MCF 10A (cell line): Measurements from ENCODE around the gene TNS3. TPM values are rescaled to one million over a fixed set of nuclear protein-coding genes. Genes with fewer than 3 reads are reported as not detected.
A peak's percentile ranks its signal among the peaks of the same experiment; 100 is the strongest.

Experiments used
- BruUV-seq: library from RNA; stranded (reverse); fragments of 400-500 nt; replicated peaks from 2 replicates; lab custom pipeline; 2021; lab: Mats Ljungman, UMichigan
- CTCF ChIA-PET: fragments of 300-600 bp; sonication (Branson Sonifier 250); formaldehyde crosslinking; extraction: SDS; loops from one replicate; lab custom pipeline; 2021; ENCODE audit warnings: antibody characterized with exemption, inconsistent platforms; lab: Yijun Ruan, JAX
- POLR2A ChIA-PET: fragments of 300-600, 350-650 bp; sonication (Branson Sonifier 250); formaldehyde crosslinking; extraction: SDS; loops from one replicate; lab custom pipeline; 2020; ENCODE audit warnings: antibody characterized with exemption, inconsistent platforms; lab: Yijun Ruan, JAX
- DNase-seq: peaks from one replicate; pipeline ENCODE4 v3.0.0-alpha.2; 2018; ENCODE audit not compliant: unreplicated experiment
- H3K27ac Mint-ChIP-seq: one replicate; pipeline ENCODE4 v1.8.0; 2022; ENCODE audit warnings: mild to moderate bottlenecking, low read depth, mixed read lengths; ENCODE audit not compliant: unreplicated experiment
- H3K27me3 Mint-ChIP-seq: one replicate; pipeline ENCODE4 v1.8.0; 2022; ENCODE audit warnings: mixed read lengths; ENCODE audit not compliant: insufficient read depth, unreplicated experiment
- H3K36me3 Mint-ChIP-seq: one replicate; pipeline ENCODE4 v1.8.0; 2022; ENCODE audit warnings: mild to moderate bottlenecking, moderate library complexity, mixed read lengths; ENCODE audit not compliant: insufficient read depth, unreplicated experiment
- H3K4me1 Mint-ChIP-seq: one replicate; pipeline ENCODE4 v1.8.0; 2022; ENCODE audit warnings: mixed read lengths; ENCODE audit not compliant: insufficient read depth, unreplicated experiment
- H3K4me3 Mint-ChIP-seq: one replicate; pipeline ENCODE4 v1.8.0; 2022; ENCODE audit warnings: mild to moderate bottlenecking, moderate library complexity, mixed read lengths; ENCODE audit not compliant: unreplicated experiment
- H3K9me3 Mint-ChIP-seq: one replicate; pipeline ENCODE4 v1.8.0; 2022; ENCODE audit warnings: mixed read lengths; ENCODE audit not compliant: unreplicated experiment
- intact Hi-C: fragments of 100-400 bp; cut with micrococcal nuclease; formaldehyde crosslinking; loops from 2 replicates; pipeline ENCODE4 v1.14.1; 2022
- total RNA-seq: library from RNA; stranded (reverse); gene quantifications from 2 replicates; pipeline ENCODE4 v1.2.3, GENCODE V29; 2022
- TF ChIP-seq, protein P1 (sequence below): fragments of 200-600 bp; IDR thresholded peaks from one replicate; pipeline ENCODE4 v1.8.0; 2022; ENCODE audit warnings: antibody characterized with exemption, mild to moderate bottlenecking; ENCODE audit not compliant: unreplicated experiment

Gene TNS3
- total RNA-seq, 1 experiment from 2014 or later: 30.1 TPM

DNA sequence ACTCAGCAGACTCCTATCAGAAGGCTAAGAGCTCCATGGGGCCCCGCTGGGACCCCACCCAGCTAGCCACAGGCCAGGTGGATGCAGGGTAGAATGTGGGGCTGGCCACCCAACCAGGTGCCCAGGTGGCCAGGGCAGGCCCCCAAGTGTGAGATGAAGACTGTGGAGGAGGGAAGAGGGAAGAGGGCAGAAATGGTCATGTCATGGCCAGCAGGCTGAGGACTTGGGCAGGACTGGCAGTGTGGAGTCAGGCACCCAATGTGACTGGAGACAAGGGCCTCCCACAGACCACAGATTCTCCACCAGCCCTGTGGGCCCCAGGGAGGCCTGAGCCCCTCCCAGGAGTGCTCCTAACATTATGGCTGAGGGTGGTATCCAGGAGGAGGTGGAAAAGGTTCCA is 141.6 kb downstream of the TNS3 start:
- no peaks in the 10 kb centered on the region for H3K9me3 Mint-ChIP-seq
- no peak overlapping the region for H3K4me3 Mint-ChIP-seq
- H3K4me1 Mint-ChIP-seq: peaks cover 25% of the 10 kb centered on the region
- no peaks in the 10 kb centered on the region for H3K27me3 Mint-ChIP-seq
- peaks cover 31% of the 10 kb centered on the region for H3K36me3 Mint-ChIP-seq
- H3K27ac Mint-ChIP-seq: peak overlapping the region; percentile 90
- TF ChIP-seq, protein P1, sequence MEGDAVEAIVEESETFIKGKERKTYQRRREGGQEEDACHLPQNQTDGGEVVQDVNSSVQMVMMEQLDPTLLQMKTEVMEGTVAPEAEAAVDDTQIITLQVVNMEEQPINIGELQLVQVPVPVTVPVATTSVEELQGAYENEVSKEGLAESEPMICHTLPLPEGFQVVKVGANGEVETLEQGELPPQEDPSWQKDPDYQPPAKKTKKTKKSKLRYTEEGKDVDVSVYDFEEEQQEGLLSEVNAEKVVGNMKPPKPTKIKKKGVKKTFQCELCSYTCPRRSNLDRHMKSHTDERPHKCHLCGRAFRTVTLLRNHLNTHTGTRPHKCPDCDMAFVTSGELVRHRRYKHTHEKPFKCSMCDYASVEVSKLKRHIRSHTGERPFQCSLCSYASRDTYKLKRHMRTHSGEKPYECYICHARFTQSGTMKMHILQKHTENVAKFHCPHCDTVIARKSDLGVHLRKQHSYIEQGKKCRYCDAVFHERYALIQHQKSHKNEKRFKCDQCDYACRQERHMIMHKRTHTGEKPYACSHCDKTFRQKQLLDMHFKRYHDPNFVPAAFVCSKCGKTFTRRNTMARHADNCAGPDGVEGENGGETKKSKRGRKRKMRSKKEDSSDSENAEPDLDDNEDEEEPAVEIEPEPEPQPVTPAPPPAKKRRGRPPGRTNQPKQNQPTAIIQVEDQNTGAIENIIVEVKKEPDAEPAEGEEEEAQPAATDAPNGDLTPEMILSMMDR: no peak
- no peak for DNase-seq
- ChIA-PET CTCF (interaction anchor here (1.1 kb wide), 1 partner anchor 16 kb away, joined by 3 read pairs; no protein-coding TSS in a partner anchor), POLR2A (no interaction called here)
- intact Hi-C loops: loop anchor here (5.0 kb wide), 1 partner anchor 37 kb away; no protein-coding TSS in a partner anchor
- no TSS peak for BruUV-seq

DNA sequence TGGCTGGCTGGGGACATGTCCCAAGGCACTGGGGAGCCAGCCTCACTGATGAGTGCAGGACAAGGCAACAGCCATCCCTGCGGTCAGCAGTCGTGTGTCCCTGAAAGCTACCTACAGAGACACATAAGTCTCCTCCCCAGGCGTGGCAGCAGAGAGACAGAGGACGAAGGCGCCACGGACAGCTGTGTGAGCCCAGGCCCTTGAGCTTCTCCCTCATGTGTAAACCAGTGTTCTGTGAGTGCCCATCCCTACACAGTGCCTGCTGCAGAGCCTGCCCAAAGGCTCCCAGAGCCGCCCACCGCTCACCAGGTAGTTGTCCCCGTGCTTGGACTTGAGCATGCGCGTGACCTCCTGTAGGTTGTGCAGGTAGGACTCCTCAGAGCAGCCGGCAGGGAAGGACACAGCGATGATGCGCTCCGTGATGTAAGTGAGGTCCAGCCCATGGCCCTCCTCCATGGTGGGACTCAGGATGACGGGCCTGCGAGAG is 142.7 kb downstream of the TNS3 start:
- Mint-ChIP-seq H3K27me3 (no peaks in the 10 kb centered on the region), H3K9me3 (no peaks in the 10 kb centered on the region), H3K4me1 (peaks cover 20% of the 10 kb centered on the region), H3K4me3 (no peak overlapping the region), H3K27ac (no peak overlapping the region), H3K36me3 (peaks cover 32% of the 10 kb centered on the region)
- no peak for DNase-seq
- TF ChIP-seq, protein P1: no peak
- CTCF ChIA-PET: interaction anchor here (0.5 to 1.3 kb wide), 4 partner anchors 15 to 253 kb away, joined by 3 to 4 read pairs (median 3); no protein-coding TSS in a partner anchor
- intact Hi-C loops: no loop called here
- no TSS peak for BruUV-seq
- POLR2A ChIA-PET: no interaction called here

DNA sequence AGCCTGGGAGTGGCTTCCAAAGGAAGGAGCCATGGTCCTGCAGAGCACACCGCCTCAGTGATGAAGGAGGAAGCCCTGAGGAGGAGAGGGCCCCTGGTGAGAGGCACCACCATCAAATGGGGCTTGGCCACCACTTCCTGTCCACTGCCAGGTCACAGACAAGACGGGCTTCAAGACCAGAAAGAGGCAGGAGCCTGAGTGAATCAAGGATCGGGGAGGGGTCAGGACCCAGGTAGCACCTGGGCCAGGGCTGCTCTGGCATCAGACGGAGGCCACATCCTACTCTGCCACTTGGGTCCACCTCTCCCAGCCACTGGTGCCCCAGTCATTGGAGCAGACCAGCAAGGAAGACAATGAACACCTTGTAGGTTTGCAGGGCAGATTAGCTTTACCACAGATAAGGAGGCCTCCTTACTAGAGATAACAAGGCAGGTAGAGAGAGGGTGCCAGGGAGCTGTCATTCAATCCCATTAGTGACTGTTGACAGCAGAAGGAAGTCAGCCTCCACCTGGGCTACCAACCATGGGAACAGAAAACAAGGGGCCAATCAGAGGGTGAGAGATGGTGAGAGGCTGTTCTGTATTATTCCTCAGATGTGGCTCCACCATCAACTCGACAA is 143.4 kb downstream of the TNS3 start:
- BruUV-seq: no TSS peak
- no peak overlapping the region for H3K4me3 Mint-ChIP-seq
- H3K36me3 Mint-ChIP-seq: peaks cover 38% of the 10 kb centered on the region
- H3K9me3 Mint-ChIP-seq: no peaks in the 10 kb centered on the region
- no peak overlapping the region for H3K27ac Mint-ChIP-seq
- peaks cover 20% of the 10 kb centered on the region for H3K4me1 Mint-ChIP-seq
- ChIA-PET POLR2A (no interaction called here), CTCF (interaction anchor here (0.6 to 1.3 kb wide), 2 partner anchors 172 to 238 kb away, joined by 3 to 4 read pairs; no protein-coding TSS in a partner anchor)
- no peak for DNase-seq
- TF ChIP-seq, protein P1: no peak
- no peaks in the 10 kb centered on the region for H3K27me3 Mint-ChIP-seq
- intact Hi-C loops: no loop called here

DNA sequence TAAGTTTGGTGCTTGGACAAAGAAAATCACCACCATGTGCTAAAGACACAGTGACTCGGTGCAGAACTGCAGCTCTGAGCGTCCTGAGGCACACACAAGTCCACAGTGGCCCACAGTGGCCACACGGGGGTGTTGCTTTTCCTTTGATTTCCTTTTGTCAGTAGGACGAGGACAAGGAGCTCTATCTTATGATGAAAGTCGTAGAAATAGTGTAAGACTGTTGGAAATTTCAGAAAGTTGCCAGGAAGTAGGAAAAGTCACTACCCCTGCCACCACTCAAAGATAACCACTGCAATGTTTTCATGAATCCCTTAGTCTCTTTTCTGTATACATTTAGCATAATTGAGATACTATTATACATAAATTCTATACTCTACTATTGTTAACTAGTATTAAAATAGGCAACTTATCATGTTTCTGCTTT is 146.0 kb downstream of the TNS3 start:
- peak; percentile 65 for DNase-seq
- intact Hi-C loops: loop anchor here (1.0 kb wide), 2 partner anchors 170 to 383 kb away; no protein-coding TSS in a partner anchor
- no TSS peak for BruUV-seq
- POLR2A ChIA-PET: interaction anchor here (1.0 to 1.5 kb wide), 2 partner anchors 18 to 144 kb away, joined by 3 to 5 read pairs; no protein-coding TSS in a partner anchor
- Mint-ChIP-seq H3K27ac (no peak overlapping the region), H3K4me3 (no peak overlapping the region), H3K4me1 (peaks cover 12% of the 10 kb centered on the region), H3K27me3 (no peaks in the 10 kb centered on the region), H3K36me3 (peaks cover 44% of the 10 kb centered on the region), H3K9me3 (no peaks in the 10 kb centered on the region)
- TF ChIP-seq, protein P1: peak; percentile 59
- CTCF ChIA-PET: interaction anchor here (0.6 to 4.2 kb wide), 10 partner anchors 10 to 391 kb away, joined by 3 to 37 read pairs (median 5); no protein-coding TSS in a partner anchor
